Lung (tissue), 12 donors: Measurements from ENCODE around the gene SHC3. TPM values are rescaled to one million over a fixed set of nuclear protein-coding genes. Genes with fewer than 3 reads are reported as not detected.
A peak's percentile ranks its signal among the peaks of the same experiment; 100 is the strongest.

Experiments used
- ATAC-seq: fragments of 200-7000 bp; cut with Tn5 transposase; one replicate; pipeline ENCODE4 v1.9.1; 2020; ENCODE audit warnings: moderate number of reproducible peaks; ENCODE audit not compliant: insufficient read depth, low FRiP score
- DNase-seq, 3 donors: peaks; one replicate each; pipeline ENCODE4 v3.0.0-alpha.2; 2013 to 2017
- H3K27ac ChIP-seq, 2 donors: one replicate each; pipeline ENCODE4 v1.5.1; 2013; ENCODE audit warnings: mild to moderate bottlenecking in 2 of 2, moderate library complexity in 2 of 2, control low read depth in 1 of 2, inconsistent platforms in 1 of 2, low read depth in 1 of 2, low read length in 1 of 2
- H3K27me3 ChIP-seq, 3 donors: one replicate each; pipeline ENCODE4 v1.5.1; 2013; ENCODE audit warnings: low read length in 2 of 3; ENCODE audit not compliant: control insufficient read depth in 3 of 3, insufficient read depth in 3 of 3
- H3K36me3 ChIP-seq, 4 donors: one replicate each; pipeline ENCODE4 v1.5.1; 2013; ENCODE audit warnings: low read length in 4 of 4, mild to moderate bottlenecking in 1 of 4, moderate library complexity in 1 of 4; ENCODE audit not compliant: control insufficient read depth in 4 of 4, insufficient read depth in 4 of 4
- H3K4me1 ChIP-seq, 5 donors: one replicate each; pipeline ENCODE4 v1.5.1; 2013; ENCODE audit warnings: low read length in 5 of 5, mild to moderate bottlenecking in 2 of 5, moderate library complexity in 1 of 5; ENCODE audit not compliant: control insufficient read depth in 5 of 5, insufficient read depth in 5 of 5
- H3K4me3 ChIP-seq: one replicate; pipeline ENCODE4 v1.5.1; 2013; ENCODE audit warnings: mild to moderate bottlenecking, control low read depth, moderate library complexity
- H3K9ac ChIP-seq, 2 donors: one replicate each; pipeline ENCODE4 v1.5.1; 2013; ENCODE audit warnings: low read length in 2 of 2, control low read depth in 1 of 2; ENCODE audit not compliant: insufficient read depth in 1 of 2
- H3K9me3 ChIP-seq, 4 donors: one replicate each; pipeline ENCODE4 v1.5.1; 2013; ENCODE audit warnings: low read length in 3 of 4, mild to moderate bottlenecking in 1 of 4, moderate library complexity in 1 of 4; ENCODE audit not compliant: control insufficient read depth in 4 of 4, insufficient read depth in 3 of 4
- WGBS, 2 donors: extraction: QIAGEN DNeasy Blood & Tissue Kit; methylation state at CpG; one replicate each; pipeline ENCODE4 v1.1.7; 2013; 5-methylcytosine and 5-hydroxymethylcytosine counted together
- polyA plus RNA-seq, 2 donors: library from polyadenylated mRNA; stranded (reverse); fragments of 200-250 nt; gene quantifications; one replicate each; pipeline ENCODE4 v1.2.1, GENCODE V29; 2013
- total RNA-seq, 2 donors: library from RNA; depleted of rRNA in 1 of 2; stranded (reverse); fragments of >200 nt in 1 of 2; gene quantifications; one replicate each; pipeline ENCODE4 v1.2.1, GENCODE V29; 2014 to 2021
- TF ChIP-seq, protein P1 (sequence below): IDR thresholded peaks from 2 replicates; pipeline ENCODE4 v1.5.1; 2012; ENCODE audit warnings: mild to moderate bottlenecking; ENCODE audit errors: control extremely low read depth, extremely low read depth
- donor health status: control.
- donor health status: control.
- donor health status: Bipolar disorder and iron deficiency.
- donor health status: healthy.
- donor health status: DM: yes; HTN: yes; CAD: no.

SHC3 gene
- total and polyA plus RNA-seq, 4 donors, result 1.8 to 19.2 (median 4.0) TPM

DNA sequence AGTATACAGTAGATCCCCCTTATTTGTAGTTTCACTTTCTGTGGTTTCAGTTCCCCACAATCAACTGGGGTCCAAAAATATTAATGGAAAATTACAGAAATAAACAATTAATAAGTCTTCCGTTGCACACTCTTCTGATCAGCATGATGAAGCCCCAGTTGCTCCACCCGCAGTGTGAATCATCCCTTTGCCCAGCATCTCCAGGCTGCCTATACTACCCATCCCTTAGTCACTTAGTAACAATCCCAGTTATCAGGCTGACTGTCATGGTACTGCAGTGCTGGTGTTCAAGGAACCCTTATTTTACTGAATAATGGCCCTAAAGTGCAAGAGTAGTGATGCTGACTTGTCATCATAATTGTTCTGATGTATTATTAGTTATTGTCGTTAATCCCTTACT is 28.9 kb downstream of the SHC3 start:
- DNase-seq (no peak), ATAC-seq (no peak)
- no peak overlapping the region for H3K27ac ChIP-seq
- no peaks in the 10 kb centered on the region for H3K9me3 ChIP-seq
- no peaks in the 10 kb centered on the region for H3K36me3 ChIP-seq
- 93 to 96% methylated on average over 3 of the region's 3 CpGs for WGBS, 2 donors
- no peak overlapping the region for H3K4me3 ChIP-seq
- no peak overlapping the region for H3K9ac ChIP-seq
- H3K4me1 ChIP-seq, result peaks cover 0 to 4% (median 0%) of the 10 kb centered on the region in 5 donors
- TF ChIP-seq, protein P1, sequence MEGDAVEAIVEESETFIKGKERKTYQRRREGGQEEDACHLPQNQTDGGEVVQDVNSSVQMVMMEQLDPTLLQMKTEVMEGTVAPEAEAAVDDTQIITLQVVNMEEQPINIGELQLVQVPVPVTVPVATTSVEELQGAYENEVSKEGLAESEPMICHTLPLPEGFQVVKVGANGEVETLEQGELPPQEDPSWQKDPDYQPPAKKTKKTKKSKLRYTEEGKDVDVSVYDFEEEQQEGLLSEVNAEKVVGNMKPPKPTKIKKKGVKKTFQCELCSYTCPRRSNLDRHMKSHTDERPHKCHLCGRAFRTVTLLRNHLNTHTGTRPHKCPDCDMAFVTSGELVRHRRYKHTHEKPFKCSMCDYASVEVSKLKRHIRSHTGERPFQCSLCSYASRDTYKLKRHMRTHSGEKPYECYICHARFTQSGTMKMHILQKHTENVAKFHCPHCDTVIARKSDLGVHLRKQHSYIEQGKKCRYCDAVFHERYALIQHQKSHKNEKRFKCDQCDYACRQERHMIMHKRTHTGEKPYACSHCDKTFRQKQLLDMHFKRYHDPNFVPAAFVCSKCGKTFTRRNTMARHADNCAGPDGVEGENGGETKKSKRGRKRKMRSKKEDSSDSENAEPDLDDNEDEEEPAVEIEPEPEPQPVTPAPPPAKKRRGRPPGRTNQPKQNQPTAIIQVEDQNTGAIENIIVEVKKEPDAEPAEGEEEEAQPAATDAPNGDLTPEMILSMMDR, result no peak
- no peaks in the 10 kb centered on the region for H3K27me3 ChIP-seq

DNA sequence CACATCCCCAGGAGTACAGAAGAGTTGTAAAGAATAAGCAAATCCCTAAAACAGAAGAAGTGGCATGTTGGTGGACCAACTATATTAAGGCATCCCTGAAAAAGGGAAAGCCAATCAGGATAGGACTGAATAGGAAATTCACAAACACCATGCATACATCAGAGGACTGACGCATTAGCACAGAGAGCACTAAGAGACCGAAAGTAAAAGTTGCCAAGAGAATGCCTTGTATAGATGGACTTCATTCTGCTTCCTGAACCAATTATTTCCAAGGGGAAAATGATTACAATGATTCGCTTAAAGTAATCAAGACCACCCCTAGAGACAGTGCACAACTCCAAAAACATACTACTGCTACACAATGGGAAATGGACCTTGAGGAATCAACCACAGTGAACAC is 33.5 kb downstream of the SHC3 start:
- 66 to 80% methylated on average over 3 of the region's 3 CpGs for WGBS, 2 donors

DNA sequence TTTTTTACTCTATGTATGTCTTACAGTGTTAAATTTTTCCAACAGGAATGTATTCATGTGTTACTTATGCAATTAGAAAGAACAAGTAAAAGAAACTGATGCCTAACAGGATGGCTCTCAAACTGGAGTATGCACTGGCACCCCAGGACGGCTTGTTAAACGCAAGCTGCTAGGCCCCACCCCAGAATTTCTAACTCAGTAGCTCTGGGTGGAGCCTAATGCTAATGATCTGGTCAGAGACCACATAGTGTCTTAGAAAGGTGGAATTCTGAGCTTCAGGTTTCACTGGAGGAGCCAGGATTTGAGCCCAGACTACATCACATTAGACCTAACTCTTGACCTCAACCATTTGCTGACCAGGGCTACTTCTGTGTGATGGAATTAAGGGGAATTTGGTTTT is 34.4 kb downstream of the SHC3 start:
- DNase-seq (no peak), ATAC-seq (no peak)
- Histone ChIP-seq H3K4me1 (peaks cover 0 to 12% (median 0%) of the 10 kb centered on the region in 5 donors), H3K9ac (no peak overlapping the region), H3K27me3 (no peaks in the 10 kb centered on the region), H3K36me3 (no peaks in the 10 kb centered on the region), H3K4me3 (no peak overlapping the region), H3K9me3 (no peaks in the 10 kb centered on the region), H3K27ac (no peak overlapping the region)
- 59 to 66% methylated on average over 2 of the region's 2 CpGs for whole genome bisulfite sequencing, 2 donors
- TF ChIP-seq, protein P1, result no peak

More for the DNA sequence above, 33.5 kb downstream of the SHC3 start:
- TF ChIP-seq, protein P1, result no peak
- peak overlapping the region in 1 of 2 donors; percentile 14 for H3K9ac ChIP-seq
- H3K36me3 ChIP-seq, result no peaks in the 10 kb centered on the region
- H3K4me1 ChIP-seq, result peaks cover 0 to 4% (median 0%) of the 10 kb centered on the region in 5 donors
- DNase-seq, result peak in 2 of 3 donors; percentile 64 to 70
- H3K27ac ChIP-seq, result no peak overlapping the region
- ATAC-seq, result no peak
- no peaks in the 10 kb centered on the region for H3K27me3 ChIP-seq
- no peaks in the 10 kb centered on the region for H3K9me3 ChIP-seq
- no peak overlapping the region for H3K4me3 ChIP-seq

DNA sequence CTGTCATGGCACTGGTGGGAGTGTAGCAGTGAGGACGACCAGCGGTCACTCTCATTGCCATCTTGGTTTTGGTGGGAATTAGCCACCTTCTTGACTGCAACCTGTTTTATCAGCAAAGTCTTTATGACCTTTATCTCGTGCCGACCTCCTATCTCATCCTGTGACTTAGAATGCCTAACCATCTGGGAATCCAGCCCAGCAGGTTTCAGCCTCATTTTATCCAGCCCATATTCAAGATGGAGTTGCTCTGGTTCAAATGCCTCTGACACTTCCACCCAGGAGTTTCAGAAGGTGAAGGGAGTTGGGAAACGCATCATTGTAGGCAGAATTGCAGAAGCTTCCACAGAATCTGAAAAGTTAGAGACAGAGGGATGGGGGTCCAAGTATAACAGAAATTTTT is 35.4 kb downstream of the SHC3 start:
- Histone ChIP-seq H3K4me1 (peaks cover 0 to 21% (median 0%) of the 10 kb centered on the region in 5 donors), H3K9me3 (no peaks in the 10 kb centered on the region), H3K9ac (no peak overlapping the region), H3K36me3 (no peaks in the 10 kb centered on the region), H3K27ac (no peak overlapping the region), H3K4me3 (no peak overlapping the region), H3K27me3 (no peaks in the 10 kb centered on the region)
- WGBS, 2 donors, result 91 to 93% methylated on average over 5 of the region's 5 CpGs
- ATAC-seq, result no peak
- TF ChIP-seq, protein P1, result no peak
- DNase-seq, result no peak
